ENCODE results near the gene CXCL8.
"Not testable (repeated sequence)": the region's sequence is repeated elsewhere in the genome, so short reads cannot be mapped to it uniquely, and the experiment has no call there.

Gene CXCL8

GRCh38 chr4:73740353-73740778 lies at the start of gene CXCL8:
CXCL8 (plus strand) TSS chr4:73740569; CDS start chr4:73740659, 90 bp downstream.
- Mint-ChIP-seq H3K36me3 (no peaks in the 10 kb centered on the region), H3K4me3 (no peak within 1 kb of the TSS), H3K27ac (no peak within 1 kb of the TSS), H3K4me1 (ENCODE audit: low read depth) (no peaks in the 10 kb centered on the region), H3K9me3 (ENCODE audit: low read depth) (no peaks in the 10 kb centered on the region), H3K27me3 (peaks cover 1% of the 10 kb centered on the region)

- H3K4me1 Mint-ChIP-seq (ENCODE audit: low read depth); H3K36me3 Mint-ChIP-seq; H3K9me3 Mint-ChIP-seq (ENCODE audit: low read depth); H3K4me3 Mint-ChIP-seq; H3K27me3 Mint-ChIP-seq; H3K27ac Mint-ChIP-seq: not testable (repeated sequence)
These were observed 49.2 kb upstream of the CXCL8 start for GRCh38 chr4:73691201-73691600.

DNA sequence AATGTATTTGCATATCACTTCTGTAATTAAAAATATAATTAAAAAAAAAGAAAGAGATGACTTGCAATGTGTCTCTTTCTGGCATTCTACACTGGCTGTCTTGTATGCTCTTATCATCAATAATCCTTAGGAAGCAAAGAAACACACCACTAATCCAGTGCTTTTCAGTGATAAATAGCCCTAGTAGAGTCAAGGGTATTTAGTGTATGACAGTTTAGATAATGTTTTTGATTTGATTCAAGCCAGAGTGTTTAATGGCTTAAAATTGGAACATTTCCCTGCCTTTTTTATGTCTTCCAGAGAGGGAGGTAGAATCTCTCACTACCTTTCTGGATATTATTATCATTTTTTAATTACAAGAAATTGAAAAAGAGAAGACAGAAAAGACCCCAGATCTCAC lies 48.6 kb upstream of the CXCL8 start:
- Mint-ChIP-seq H3K9me3 (ENCODE audit: low read depth) (no peaks in the 10 kb centered on the region), H3K27me3 (no peaks in the 10 kb centered on the region), H3K4me1 (ENCODE audit: low read depth) (no peaks in the 10 kb centered on the region), H3K4me3 (no peak overlapping the region), H3K36me3 (no peaks in the 10 kb centered on the region), H3K27ac (no peak overlapping the region)

GRCh38 chr4:73692254-73692653 lies 48.1 kb upstream of the CXCL8 start:
- Mint-ChIP-seq H3K36me3 (no peaks in the 10 kb centered on the region), H3K27me3 (no peaks in the 10 kb centered on the region), H3K9me3 (ENCODE audit: low read depth) (no peaks in the 10 kb centered on the region), H3K27ac (no peak overlapping the region), H3K4me1 (ENCODE audit: low read depth) (no peaks in the 10 kb centered on the region), H3K4me3 (no peak overlapping the region)

- Mint-ChIP-seq H3K27ac (no peak overlapping the region), H3K4me1 (ENCODE audit: low read depth) (no peaks in the 10 kb centered on the region), H3K9me3 (ENCODE audit: low read depth) (no peaks in the 10 kb centered on the region), H3K27me3 (no peaks in the 10 kb centered on the region), H3K4me3 (no peak overlapping the region), H3K36me3 (no peaks in the 10 kb centered on the region)
These were observed 47.7 kb upstream of the CXCL8 start for GRCh38 chr4:73692701-73693100.

DNA sequence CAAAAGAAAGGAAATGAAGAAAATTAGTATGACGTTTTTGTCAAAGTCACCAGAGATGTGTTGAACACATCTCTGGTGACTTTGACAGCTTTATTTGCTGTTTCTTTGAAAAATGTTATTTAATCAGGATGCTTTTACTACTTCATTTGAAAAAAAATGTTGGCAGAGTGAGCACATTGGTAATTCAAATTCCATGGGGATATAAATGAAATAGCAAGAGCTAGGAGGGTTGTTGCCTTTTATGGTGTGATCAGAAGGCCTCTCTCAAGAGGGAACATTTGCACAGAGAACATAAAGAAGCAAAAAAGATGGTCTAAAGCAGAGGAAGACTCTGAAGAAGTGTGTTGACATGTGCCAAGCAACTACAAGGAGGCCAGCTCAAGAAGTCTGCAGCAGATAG lies 46.6 kb upstream of the CXCL8 start:
- H3K9me3 Mint-ChIP-seq (ENCODE audit: low read depth): no peaks in the 10 kb centered on the region
- H3K27me3 Mint-ChIP-seq: no peaks in the 10 kb centered on the region
- H3K4me3 Mint-ChIP-seq: no peak overlapping the region
- H3K4me1 Mint-ChIP-seq (ENCODE audit: low read depth): no peaks in the 10 kb centered on the region
- no peak overlapping the region for H3K27ac Mint-ChIP-seq
- no peaks in the 10 kb centered on the region for H3K36me3 Mint-ChIP-seq

GRCh38 chr4:73698217-73698616 lies 42.2 kb upstream of the CXCL8 start:
- peaks cover 2% of the 10 kb centered on the region for H3K27me3 Mint-ChIP-seq

DNA sequence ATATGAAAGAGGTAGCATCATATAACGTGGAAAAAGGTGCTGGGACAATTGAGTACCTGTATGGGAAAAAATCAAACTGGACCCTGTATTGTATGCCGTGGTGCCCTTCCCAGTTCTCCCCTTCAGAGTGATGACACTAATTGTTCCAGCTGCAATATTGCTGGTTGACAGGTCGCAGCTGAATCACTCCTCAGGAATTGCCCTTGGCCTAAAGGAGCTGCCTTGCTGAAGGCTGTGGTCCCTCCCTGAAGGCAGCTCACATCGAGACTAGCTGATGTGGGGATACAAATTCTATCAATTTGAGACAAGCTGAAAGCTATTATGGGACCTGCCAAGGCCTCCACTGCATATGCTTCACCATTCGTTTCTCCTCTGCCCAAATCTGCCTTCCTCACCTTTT lies 39.3 kb upstream of the CXCL8 start:
- Mint-ChIP-seq H3K27me3 (peaks cover 2% of the 10 kb centered on the region), H3K36me3 (no peaks in the 10 kb centered on the region), H3K27ac (no peak overlapping the region), H3K4me1 (ENCODE audit: low read depth) (no peaks in the 10 kb centered on the region), H3K9me3 (ENCODE audit: low read depth) (no peaks in the 10 kb centered on the region), H3K4me3 (no peak overlapping the region)

More at GRCh38 chr4:73698217-73698616, 42.2 kb upstream of the CXCL8 start:
- H3K4me1 Mint-ChIP-seq (ENCODE audit: low read depth): no peaks in the 10 kb centered on the region
- H3K36me3 Mint-ChIP-seq: no peaks in the 10 kb centered on the region
- no peaks in the 10 kb centered on the region for H3K9me3 Mint-ChIP-seq (ENCODE audit: low read depth)
- H3K27ac Mint-ChIP-seq: no peak overlapping the region
- no peak overlapping the region for H3K4me3 Mint-ChIP-seq

- no peak overlapping the region for H3K27ac Mint-ChIP-seq
- peaks cover 2% of the 10 kb centered on the region for H3K27me3 Mint-ChIP-seq
- no peaks in the 10 kb centered on the region for H3K9me3 Mint-ChIP-seq (ENCODE audit: low read depth)
- no peaks in the 10 kb centered on the region for H3K4me1 Mint-ChIP-seq (ENCODE audit: low read depth)
- no peaks in the 10 kb centered on the region for H3K36me3 Mint-ChIP-seq
- no peak overlapping the region for H3K4me3 Mint-ChIP-seq
These were observed 37.5 kb upstream of the CXCL8 start for GRCh38 chr4:73702796-73703287.

GRCh38 chr4:73703320-73703719 lies 37.0 kb upstream of the CXCL8 start:
- Mint-ChIP-seq H3K4me3 (no peak overlapping the region), H3K27me3 (peaks cover 2% of the 10 kb centered on the region), H3K4me1 (ENCODE audit: low read depth) (no peaks in the 10 kb centered on the region), H3K27ac (no peak overlapping the region), H3K9me3 (ENCODE audit: low read depth) (no peaks in the 10 kb centered on the region), H3K36me3 (no peaks in the 10 kb centered on the region)

GRCh38 chr4:73704314-73705055 lies 35.9 kb upstream of the CXCL8 start:
- no peak overlapping the region for H3K27ac Mint-ChIP-seq
- H3K4me1 Mint-ChIP-seq (ENCODE audit: low read depth): no peaks in the 10 kb centered on the region
- no peaks in the 10 kb centered on the region for H3K9me3 Mint-ChIP-seq (ENCODE audit: low read depth)

GRCh38 chr4:73705056-73705432 lies 35.3 kb upstream of the CXCL8 start:
- Mint-ChIP-seq H3K4me3 (no peak overlapping the region), H3K27me3 (peaks cover 2% of the 10 kb centered on the region), H3K4me1 (ENCODE audit: low read depth) (no peaks in the 10 kb centered on the region), H3K9me3 (ENCODE audit: low read depth) (no peaks in the 10 kb centered on the region), H3K27ac (no peak overlapping the region), H3K36me3 (no peaks in the 10 kb centered on the region)

More at GRCh38 chr4:73704314-73705055, 35.9 kb upstream of the CXCL8 start:
- Mint-ChIP-seq H3K27me3 (peaks cover 2% of the 10 kb centered on the region), H3K4me3 (no peak overlapping the region), H3K36me3 (no peaks in the 10 kb centered on the region)

DNA sequence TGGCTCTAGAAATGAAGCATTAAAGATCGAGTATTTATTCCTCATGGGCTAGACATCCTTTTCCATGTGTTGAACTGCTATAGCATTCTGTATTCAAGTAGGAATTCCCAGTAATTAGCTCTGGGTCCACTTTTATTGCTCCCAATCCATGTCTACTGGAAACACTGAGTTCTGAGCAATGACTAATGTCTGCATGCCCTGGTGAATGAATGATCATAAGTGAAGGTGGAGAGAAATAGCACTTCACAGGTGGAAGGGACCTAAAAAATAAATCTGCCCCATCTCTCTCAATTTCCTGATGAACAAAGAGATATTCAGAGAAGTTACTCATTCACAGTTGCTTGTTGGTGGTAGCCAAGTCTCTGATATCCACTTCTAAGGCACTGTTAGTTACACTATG lies 34.6 kb upstream of the CXCL8 start:
- Mint-ChIP-seq H3K27me3 (peaks cover 2% of the 10 kb centered on the region), H3K9me3 (ENCODE audit: low read depth) (no peaks in the 10 kb centered on the region), H3K4me3 (no peak overlapping the region), H3K4me1 (ENCODE audit: low read depth) (no peaks in the 10 kb centered on the region), H3K36me3 (no peaks in the 10 kb centered on the region), H3K27ac (no peak overlapping the region)

DNA sequence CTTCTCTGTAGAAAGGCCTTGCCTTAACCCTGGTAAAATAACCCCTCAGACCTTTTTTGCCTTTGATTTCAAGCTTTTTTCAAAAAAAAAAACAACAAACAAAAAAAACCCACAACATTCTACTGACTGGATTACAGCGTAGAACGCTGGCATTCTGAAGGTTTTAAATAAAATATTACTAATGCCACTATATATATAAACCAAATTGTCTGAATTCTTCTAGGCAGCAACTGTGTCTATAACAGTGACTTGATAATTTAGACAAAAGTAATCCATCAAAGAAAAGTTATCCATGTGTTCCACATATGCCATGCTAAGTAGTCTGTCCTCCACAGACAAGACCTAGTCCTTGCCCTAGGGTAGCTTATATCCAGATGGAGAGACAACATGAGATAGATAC lies 33.6 kb upstream of the CXCL8 start:
- Mint-ChIP-seq H3K4me1 (ENCODE audit: low read depth) (no peaks in the 10 kb centered on the region), H3K4me3 (no peak overlapping the region), H3K27ac (no peak overlapping the region), H3K36me3 (no peaks in the 10 kb centered on the region), H3K9me3 (ENCODE audit: low read depth) (no peaks in the 10 kb centered on the region), H3K27me3 (no peaks in the 10 kb centered on the region)

DNA sequence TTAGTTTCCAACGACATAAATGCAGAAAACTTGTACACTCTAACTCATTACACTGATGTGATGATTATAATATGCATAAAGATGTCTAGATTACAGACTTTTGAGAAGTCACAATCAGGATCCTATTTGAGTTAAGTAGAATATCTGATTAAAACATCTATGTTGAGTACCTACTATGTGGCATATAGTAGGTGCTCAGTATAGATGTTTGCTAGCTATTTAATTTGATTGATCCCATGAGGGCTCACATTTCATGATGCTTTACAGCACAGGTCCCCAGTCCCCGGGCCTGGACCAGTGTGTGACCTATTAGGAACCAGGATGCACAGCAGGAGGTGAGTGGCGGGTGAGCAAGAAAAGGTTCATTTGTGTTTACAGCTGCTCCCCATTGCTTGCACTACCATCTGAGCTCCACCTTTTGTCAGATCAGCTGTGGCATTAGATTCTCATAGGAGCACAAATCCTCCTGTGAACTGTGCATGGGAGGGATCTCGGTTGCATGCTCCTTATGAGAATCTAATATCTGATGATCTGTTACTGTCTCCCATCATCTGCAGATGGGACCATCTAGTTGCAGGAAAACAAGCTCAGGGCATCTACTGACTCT lies 33.0 kb upstream of the CXCL8 start:
- H3K4me3 Mint-ChIP-seq: no peak overlapping the region
- no peaks in the 10 kb centered on the region for H3K9me3 Mint-ChIP-seq (ENCODE audit: low read depth)
- H3K27ac Mint-ChIP-seq: no peak overlapping the region
- no peaks in the 10 kb centered on the region for H3K4me1 Mint-ChIP-seq (ENCODE audit: low read depth)
- no peaks in the 10 kb centered on the region for H3K36me3 Mint-ChIP-seq
- H3K27me3 Mint-ChIP-seq: no peaks in the 10 kb centered on the region
